Loucy (cell line): ENCODE results near the gene OPN3.

Experiments used
- EZH2phosphoT487 ChIP-seq: fragments of 200-600 bp; IDR thresholded peaks from 2 replicates; pipeline ENCODE4 v1.6.1; 2018; ENCODE audit warnings: antibody characterized with exemption, mild to moderate bottlenecking, moderate library complexity, borderline replicate concordance
- TF ChIP-seq, protein P1 (sequence below): fragments of 200-600 bp; sonication (generic); conservative IDR thresholded peaks from 2 replicates; pipeline ENCODE4 v1.5.1; 2014; ENCODE audit warnings: mild to moderate bottlenecking, antibody characterized with exemption, low read length

DNA sequence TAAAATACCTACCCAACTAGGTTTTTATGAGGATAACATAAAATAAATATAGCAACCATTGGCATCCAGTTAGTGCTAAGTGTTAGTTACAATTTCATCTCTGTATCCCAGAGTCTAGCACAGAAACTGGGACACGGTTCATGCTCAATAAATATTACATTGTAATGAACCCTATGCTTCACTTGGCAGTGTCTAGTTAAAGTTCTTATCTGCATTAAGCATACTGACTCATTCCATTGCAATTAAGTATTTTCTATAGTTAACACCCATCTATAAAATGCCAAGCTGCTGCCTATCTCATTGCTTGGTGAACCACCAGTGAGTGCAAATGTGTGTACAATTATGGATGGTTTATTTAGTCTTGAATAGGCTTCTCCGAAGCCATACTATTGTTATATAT lies 15.2 kb downstream of the OPN3 start:
- TF ChIP-seq, protein P1, sequence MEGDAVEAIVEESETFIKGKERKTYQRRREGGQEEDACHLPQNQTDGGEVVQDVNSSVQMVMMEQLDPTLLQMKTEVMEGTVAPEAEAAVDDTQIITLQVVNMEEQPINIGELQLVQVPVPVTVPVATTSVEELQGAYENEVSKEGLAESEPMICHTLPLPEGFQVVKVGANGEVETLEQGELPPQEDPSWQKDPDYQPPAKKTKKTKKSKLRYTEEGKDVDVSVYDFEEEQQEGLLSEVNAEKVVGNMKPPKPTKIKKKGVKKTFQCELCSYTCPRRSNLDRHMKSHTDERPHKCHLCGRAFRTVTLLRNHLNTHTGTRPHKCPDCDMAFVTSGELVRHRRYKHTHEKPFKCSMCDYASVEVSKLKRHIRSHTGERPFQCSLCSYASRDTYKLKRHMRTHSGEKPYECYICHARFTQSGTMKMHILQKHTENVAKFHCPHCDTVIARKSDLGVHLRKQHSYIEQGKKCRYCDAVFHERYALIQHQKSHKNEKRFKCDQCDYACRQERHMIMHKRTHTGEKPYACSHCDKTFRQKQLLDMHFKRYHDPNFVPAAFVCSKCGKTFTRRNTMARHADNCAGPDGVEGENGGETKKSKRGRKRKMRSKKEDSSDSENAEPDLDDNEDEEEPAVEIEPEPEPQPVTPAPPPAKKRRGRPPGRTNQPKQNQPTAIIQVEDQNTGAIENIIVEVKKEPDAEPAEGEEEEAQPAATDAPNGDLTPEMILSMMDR = no peak
- no peak for TF ChIP-seq EZH2phosphoT487
